Activated effector memory CD4-positive, alpha-beta T cell treated with Interleukin-2 at 50 U/mL for 16 hours (primary cell): Measurements from ENCODE around the gene PTPRN2.

Experiments used
- DNase-seq: peaks from one replicate; pipeline ENCODE4 v3.0.0-alpha.2; 2020

Gene PTPRN2

DNA sequence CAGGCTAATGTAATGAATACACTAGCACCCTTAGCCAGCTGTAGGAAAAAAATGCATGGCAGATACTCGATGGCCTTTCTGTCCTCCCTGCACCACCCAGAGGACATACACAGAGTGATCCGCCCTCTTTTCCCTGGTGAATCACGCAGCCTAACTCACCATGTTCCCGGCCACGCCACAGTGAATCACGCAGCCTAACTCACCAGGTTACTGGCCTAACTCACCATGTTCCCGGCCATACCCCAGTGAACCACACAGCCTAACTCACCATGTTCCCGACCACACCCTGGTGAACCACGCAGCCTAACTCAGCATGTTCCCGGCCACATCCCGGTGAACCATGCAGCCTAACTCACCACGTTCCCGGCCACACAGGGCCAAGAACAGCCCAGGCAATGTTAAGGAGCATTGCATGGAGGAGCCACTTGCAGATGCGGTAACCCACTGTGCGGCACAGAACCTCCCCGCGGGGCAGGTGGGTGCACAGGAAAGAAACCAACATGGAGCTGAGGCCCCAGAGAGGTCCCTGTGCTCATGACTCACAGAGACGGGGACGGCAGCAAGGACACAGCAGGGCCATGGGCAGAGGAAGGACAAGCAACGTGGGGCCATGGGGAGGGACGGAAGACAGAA lies 742.3 kb downstream of the PTPRN2 start:
- DNase-seq, result no peak

DNA sequence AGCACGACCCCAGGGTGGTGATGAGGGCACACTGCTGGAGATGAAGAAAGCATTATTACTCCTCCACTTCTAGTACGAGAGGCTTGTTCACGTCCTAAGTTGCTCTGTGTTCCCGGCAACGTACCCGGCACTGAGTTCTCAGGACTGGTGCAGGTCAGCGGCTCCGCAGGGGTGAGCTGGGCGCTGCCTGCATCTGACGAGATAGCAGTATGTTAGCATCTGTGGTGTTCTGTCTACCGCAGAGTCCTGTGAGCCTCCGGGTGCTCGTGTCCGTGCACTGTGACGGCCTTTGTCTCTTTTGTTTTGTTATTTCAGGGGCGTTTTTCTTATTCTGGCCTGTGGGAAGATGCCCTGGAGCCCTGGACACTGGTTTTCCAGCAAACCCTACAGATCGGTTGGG lies 743.0 kb downstream of the PTPRN2 start:
- DNase-seq, result no peak

DNA sequence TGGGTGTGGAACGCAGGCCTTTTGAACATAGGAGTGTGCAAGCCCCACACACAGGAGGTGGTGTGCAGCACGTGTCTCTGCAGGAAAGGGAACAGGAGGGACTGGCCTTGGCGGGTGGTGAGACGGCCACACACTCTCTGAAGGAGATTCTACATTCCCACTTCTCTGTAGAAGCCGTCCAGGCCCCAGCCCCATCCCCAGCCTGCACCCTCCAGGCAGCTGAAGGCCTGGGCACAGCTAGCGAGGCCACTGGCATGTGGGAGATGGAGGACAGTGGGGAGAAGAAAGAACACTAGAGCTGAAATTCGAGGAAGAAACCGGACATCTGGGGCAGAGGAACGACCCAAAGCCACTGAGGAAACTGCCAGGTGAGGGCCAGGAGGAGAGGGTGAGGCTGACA lies 743.5 kb downstream of the PTPRN2 start:
- DNase-seq, result no peak

DNA sequence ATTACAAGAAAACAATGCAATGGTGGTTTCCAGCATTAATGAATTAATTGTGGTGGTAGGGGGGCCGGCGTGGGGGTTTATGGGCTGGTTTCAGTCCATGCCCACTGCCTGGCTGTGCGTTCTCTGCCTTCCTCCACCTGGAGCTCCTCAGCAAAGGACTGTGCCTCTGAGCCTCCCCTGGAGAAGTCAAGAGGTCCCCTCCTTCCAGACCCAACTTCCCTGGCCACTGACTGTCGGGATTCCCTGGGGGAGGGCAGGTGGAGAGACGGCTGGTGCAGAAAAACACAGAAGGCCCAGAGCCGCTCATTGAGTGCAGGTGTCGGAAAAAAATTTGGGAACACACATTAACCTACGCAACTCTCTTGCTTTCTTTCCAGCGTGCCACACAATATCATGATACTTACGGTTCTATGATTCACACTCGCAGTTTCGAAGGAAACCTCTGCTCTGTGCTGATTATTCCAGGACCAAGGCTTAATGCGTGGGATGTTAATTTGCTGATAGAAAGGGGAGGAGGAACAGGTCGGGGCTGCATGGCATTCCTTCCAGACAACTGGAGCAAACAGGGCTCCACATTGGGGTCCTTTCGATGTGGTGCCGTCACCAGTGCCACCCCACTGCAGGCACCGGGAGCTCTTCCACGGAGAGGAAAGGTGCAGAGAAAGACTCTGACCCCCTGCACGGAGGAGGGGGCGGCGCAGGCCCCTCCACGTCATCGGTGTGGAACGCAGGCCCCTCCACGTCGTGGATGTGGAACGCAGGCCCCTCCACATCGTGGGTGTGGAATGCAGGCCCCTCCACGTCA lies 744.1 kb downstream of the PTPRN2 start:
- no peak for DNase-seq

DNA sequence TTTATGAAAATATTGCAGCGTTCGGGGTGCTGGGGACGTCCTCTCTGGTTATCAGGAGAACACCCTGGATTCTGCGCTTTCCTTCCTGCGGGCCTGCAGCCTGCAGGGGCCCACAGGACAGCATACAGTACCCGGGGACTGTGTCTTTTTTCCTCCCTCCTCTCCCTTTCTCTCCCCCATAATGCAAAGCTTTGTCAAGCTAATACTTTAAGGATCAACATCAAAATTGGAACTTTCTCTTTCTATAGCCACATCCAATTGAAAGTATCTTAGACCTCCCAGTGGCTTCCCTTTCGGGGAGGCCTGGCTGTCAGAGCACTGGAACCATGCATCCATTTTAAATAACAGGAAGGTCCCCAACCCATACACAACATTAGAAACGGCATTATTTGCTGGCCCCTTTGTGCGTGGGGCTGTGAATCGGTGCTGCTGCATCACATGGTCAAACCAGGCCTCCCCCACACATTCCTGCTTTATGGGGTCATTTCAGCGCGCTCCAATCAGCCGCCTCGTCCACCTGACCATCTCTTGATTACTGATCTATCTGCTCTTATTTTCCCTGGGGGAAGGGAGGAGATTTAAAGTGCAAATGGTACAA lies 745.8 kb downstream of the PTPRN2 start:
- no peak for DNase-seq

DNA sequence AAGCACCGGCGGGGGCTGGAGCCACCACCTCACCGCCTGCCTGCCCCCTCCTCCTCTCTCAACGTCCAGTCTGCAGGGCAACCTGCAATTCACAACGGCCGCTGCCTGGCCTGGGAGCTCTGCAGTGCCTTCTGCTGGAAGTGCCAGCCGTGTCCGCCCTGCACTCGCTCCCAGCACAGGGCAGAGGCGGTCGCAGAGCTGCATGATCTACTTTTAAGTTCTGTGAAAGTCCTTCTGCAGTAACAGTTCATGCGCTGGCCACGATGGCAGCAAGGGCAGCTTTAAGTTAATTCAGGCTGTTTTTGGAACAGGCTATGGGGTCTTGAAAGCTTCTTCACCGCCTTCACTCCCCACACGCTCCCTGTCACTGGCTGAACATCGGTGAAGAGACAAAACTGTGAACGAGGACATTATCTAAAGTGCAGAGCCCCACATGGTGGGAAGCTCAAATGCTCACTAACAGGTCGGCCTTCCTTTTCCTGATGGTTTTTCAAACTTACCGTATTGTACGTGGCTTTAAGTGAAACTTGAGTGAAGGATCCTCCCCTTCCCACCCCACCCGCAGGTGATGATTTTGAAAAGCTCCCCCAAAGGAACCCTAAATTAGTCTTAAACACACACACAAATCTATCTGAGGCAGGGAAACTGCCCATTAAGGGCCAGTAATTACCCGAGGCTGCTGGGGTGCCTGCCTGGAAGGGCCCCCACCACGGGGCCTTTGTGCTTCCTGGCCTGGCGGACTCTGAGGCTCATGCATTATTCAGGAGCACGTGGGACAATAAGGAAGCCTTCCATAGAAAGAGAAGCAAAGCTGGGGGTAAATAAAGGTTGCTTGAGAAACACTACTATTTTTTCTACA lies 746.5 kb downstream of the PTPRN2 start:
- no peak for DNase-seq

DNA sequence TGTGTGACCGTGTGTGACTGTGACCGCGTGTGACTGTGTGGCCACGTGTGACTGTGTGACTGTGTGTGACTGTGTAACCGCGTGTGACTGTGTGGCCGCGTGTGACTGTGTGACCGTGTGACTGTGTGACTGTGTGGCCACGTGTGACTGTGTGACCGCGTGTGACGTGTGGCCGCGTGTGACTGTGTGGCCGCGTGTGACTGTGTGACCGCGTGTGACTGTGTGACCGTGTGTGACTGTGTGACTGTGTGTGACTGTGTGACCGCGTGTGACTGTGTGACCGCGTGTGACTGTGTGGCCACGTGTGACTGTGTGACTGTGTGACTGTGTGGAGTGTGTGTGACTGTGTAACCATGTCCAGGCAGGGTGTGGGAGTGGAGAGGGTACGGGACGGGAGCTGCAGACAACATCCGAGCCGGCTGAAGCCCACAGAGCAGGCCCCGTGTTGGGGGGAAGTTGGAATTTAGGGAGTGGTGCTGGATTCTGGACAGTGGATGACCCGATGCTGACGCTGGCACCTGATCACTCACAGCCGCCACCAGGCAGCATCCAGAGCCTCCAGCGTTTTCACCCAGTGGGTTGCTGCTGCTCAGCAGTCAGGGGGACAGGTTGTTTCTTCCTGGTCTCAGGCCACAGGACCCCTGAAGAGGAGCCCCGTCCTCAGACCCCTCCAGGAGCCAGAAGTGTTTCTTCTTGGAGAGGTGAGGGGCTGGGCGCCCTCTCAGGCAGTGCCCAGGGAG lies 747.3 kb downstream of the PTPRN2 start:
- no peak for DNase-seq

DNA sequence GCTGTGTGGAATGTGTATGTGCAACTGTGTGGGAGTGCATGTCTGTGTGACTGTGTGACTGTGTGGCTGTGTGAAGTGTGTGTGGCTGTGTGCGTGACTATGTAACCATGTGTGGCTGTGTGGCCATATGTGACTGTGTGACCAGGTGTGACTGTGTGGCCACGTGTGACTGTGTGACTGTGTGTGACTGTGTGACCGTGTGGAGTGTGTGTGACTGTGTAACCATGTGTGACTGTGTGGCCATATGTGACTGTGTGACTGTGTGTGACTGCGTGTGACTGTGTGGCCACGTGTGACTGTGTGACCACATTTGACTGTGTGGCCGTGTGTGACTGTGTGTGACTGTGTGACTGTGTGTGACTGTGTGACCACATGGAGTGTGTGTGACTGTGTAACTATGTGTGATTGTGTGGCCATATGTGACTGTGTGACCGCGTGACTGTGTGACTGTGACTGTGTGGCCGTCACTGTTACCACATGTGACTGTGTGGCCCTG lies 747.9 kb downstream of the PTPRN2 start:
- no peak for DNase-seq

DNA sequence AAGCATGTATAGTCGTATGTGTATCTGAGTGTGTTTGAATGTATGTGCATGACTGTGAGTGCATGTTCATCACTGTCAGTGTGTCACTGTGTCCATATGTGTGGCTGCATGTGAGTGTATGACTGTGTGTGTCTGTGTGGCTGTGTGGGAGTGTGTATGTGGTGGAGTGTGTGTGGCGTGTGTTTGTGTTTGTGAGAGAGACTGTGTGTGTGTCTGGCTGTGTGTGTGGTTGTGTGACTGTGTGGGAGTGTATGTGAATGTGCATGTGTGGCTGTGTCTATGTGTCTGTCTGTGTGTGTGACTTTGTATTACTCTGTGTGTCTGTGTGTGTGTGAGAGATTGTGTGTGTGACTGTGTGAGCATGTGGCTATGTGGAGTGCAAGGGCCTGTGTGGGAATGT lies 748.4 kb downstream of the PTPRN2 start:
- no peak for DNase-seq

DNA sequence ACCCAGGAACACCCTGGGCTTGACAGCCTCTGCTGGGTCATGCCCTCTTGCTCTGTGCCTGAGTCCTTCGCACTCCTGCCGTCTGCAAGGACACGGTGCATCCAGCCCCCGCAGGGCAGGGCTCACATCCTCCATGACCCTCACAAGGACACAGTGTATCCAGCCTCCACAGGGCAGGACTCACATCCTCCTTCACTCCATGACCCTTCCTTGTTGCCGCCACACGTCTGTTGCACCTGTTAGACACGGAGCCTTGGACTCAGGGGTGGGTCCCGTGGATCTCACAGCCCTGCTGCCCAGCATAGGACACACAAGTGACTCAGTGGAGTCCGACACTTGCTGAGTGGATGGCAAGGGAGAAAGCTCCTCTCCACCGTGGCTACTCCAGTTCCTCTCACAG lies 750.1 kb downstream of the PTPRN2 start:
- no peak for DNase-seq

DNA sequence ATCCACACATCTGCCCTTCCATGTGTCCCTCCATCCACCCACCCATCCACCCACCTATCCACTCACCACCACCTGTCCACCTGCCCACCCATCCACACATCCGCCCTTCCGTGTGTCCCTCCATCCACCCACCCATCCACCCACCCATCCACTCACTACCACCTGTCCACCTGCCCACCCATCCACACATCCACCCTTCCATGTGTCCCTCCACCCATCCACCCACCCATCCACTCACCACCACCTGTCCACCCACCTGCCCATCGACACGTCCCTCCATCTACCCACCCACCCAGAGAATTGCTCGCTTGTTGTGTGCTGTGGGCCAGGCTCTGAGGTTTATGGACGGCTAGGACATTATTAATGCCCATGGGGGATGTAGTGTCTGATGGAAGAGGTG lies 750.6 kb downstream of the PTPRN2 start:
- DNase-seq, result no peak

DNA sequence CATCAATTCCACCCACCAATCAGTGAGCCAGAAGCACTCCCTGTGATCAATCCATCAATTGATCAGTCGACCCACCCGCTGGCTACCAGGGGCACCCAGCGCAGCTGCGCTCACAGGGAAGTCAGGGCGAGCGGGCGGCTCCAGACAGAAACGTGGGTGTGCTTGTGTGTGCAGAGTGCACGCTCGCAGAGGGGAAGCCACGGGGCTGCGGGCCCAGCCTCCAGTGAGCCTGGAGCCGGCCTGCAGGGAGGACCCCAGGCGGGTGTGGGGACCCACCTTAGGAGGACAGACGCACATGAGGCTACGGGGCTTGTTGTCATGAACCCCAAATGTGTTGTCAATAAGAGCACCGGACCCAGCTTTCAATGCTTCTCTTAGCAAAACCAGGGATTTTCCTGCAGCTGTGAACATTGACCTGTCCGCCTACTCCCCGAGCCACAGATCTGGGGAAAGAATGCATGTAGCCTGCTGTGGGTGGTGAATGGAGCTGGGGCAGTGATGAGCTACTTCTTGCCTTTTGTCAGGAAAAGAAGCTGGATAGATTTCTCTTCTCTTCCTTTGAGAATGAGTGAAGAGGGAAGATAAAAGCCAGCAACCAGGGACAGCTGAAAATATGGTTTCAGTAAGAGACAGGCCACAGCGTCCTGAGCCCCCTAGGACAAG lies 753.0 kb downstream of the PTPRN2 start:
- no peak for DNase-seq

DNA sequence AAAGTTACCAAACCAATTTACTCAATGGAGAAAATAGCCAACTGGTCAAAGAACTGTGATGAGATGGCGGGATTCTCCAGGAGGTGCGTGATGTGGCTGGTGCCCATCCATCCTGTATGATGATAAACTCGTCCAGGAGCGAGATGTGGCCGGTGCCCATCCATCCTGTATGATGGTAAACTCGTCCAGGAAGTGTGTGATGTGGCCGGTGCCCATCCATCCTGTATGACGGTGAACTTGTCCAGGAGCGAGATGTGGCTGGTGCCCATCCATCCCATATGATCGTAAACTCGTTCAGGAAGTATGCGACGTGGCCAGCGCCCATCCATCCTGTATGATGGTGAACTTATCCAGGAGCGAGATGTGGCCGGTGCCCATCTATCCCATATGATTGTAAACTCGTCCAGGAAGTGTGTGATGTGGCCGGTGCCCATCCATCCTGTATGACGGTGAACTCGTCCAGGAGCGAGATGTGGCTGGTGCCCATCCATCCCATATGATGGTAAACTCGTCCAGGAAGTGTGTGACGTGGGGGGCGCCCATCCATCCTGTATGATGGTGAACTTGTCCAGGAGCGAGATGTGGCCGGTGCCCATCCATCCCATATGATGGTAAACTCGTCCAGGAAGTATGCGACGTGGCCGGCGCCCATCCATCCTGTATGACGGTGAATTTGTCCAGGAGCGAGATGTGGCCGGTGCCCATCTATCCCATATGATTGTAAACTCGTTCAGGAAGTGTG lies 754.6 kb downstream of the PTPRN2 start:
- no peak for DNase-seq

DNA sequence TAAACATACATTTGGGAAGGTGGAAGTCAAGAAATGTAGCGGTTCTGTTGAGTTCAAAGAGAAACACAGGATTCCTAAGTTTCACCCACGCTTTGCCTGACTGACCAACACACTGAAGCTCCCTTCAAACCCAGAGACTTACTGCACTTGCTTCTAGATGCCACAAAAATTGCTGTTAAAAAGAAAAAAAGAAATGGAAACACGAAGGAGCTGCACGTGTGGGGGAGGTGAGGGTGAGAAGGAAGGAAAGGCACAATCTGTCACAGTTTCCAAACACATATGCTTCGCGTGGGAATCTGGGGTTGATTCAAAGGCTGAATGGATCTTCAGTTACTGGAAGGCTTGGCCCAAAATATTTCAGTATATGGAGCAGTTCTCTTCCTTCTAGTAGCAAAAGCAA lies 755.2 kb downstream of the PTPRN2 start:
- no peak for DNase-seq

DNA sequence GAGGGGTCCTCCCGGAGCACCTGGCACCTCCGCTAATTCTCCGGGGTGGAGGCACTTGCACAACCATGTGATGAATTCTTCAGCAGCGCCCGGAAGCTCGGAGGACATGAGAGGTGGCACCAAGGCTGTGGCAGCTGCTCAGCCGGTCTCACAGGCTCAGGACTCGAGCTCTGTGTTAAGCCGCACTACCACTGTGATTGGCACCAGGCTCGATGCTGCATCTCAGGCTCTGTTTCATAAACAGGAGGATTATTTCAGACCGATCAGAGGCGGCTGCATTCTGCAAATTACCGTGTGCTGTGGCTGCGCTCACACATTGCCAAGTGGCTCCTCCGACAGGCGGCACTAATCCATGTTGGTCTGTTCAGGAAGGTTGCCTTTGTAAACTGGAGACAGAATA lies 755.6 kb downstream of the PTPRN2 start:
- DNase-seq, result no peak

DNA sequence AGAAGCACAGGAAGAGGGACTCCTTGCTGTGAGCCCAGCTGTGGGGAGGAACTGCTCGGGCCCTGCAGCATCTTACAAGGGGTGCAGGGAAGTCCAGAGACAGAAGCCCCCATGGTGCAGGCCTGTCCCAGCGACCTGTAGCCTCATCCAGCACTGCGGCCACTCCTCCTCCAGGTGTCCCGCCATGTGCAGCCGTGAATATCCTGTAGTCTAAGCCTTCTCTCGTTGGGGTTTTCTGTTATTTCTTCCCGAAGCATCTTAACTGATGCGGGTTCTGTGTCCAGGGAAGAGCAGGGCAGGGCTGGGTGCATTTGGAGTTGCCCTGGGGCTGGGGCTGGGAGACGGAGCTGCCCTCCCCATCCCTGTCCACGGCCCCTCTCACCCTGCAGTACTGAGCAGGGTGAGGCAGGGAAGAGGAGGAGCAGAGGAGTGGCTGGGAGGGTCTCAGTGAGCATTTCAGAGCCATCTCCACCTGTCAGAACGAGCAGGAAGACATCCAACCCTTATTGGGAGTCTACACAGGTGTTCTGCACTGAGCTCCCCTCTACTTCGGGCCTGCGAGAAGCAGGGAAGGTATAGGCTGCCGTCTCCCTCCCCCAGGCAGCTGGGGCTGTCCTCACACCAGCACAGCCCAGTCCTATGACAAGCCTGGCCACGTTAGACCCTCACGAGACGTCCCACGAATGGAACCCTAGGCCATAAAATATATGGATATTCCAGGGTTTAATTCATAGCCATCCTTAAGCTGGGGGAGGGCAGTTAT lies 756.3 kb downstream of the PTPRN2 start:
- DNase-seq, result no peak

DNA sequence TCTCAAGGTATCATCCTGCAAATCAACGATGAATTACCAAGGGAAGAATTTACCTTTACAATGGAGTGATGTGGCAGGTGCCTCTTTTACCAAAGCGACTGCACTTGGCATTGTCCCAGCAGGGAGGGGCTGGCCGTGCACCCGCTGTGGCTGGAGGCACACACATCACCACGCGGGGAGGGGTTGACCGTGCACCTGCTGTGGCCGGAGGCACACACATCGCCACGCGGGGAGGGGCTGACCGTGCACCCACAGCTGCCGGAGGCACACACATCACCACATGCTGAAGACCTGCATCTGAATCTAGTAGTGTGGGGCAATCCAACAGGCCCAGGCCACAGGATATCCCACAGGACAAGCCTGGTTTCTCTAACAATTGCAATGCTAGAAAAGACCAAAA lies 757.3 kb downstream of the PTPRN2 start:
- no peak for DNase-seq

DNA sequence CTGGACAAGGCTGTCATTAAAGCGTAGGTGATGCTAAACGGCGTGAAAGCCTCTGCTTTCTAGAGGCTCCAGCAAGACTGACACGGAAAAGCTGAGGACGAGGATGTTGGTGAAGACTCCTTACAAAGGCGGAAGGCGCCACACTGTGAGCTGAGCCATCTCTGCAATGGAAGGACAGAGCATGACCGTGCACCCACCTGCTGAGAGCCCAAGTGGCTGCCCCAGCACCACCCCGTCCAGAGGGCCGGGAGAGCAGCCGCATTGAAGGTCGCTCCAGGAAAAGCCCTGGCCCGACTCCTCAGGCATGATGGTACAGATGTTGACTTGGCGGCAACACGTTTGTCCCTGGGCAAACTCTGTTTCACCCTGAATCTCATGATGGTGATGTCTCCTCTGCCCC lies 758.1 kb downstream of the PTPRN2 start:
- DNase-seq, result no peak

DNA sequence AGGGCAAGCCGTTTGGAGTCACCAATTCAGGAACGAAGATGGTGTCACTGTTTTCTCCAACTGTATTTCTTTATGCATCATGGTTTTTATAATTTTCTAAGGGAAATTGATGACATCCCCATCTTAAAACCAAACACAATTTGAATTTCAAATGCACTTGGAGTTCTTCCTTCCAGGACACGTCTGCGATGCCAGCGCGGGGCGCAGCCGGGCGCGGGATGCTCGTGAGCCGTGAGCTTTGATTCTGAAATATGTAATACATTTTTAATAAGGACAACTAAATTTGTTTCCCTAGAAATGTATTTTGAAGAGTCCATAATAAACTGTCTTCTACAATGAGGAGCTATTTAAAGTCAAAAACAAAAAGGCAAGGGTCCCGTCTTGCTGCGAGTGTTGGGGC lies 758.7 kb downstream of the PTPRN2 start:
- DNase-seq, result no peak

DNA sequence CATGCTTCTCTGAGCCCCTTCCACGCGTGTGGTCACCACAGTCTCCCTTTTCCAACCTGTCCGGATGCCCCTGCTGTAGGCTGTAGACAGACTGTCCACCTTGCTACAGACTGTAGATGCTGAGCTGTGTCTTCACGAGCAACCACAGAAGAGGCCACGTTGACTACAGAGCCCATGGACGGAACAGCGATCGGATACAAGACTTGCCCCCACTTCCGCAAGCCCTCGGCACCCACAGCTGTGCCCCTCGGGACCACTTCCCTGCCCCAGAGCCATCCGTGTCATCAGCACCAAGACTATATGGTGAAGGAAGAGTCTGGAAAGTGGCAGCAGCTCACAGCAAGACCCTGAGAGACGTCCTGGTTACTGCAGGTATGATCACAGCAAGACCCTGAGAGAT lies 759.4 kb downstream of the PTPRN2 start:
- no peak for DNase-seq

DNA sequence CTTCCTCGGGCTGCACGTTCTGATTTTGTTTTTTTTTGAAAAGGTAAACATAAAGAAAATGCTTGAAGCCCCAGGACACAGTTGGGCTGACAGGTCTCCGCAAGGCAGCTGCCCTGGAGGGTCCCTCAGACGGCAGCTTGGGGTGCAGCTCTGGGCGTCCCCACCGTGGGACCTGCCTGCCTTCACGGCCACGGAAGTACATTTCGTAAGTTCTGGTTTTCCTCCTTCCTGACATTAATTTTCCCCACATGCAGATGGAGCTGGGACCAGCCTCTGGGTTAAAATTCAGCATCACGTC lies 759.8 kb downstream of the PTPRN2 start:
- DNase-seq, result no peak
